Activated CD8-positive, alpha-beta T cell treated with anti-CD3 and anti-CD28 coated beads for 36 hours (primary cell): ENCODE data around the gene SERPINA4. TPM values are rescaled to one million over a fixed set of nuclear protein-coding genes. Genes with fewer than 3 reads are reported as not detected.

Experiments
- ATAC-seq: fragments of 200-7000 bp; cut with Tn5 transposase; one replicate; pipeline ENCODE4 v1.10.0; 2021; ENCODE audit warnings: mild to moderate bottlenecking, moderate library complexity
- CTCF ChIA-PET: fragments of 350-600 bp; sonication (Branson Sonifier 250); formaldehyde crosslinking; loops from one replicate; lab custom pipeline; 2021; ENCODE audit warnings: antibody characterized with exemption; lab: Charles Lee
- POLR2A ChIA-PET: fragments of 350-600 bp; sonication (Branson Sonifier 250); formaldehyde crosslinking; loops from one replicate; lab custom pipeline; 2021; ENCODE audit warnings: antibody characterized with exemption; lab: Charles Lee
- DNase-seq: peaks from one replicate; pipeline ENCODE4 v3.0.0-alpha.2; 2020
- H3K27ac Mint-ChIP-seq: one replicate; pipeline ENCODE4 v1.8.0; 2021; ENCODE audit warnings: mild to moderate bottlenecking, mixed read lengths
- H3K27me3 Mint-ChIP-seq: one replicate; pipeline ENCODE4 v1.8.0; 2021; ENCODE audit warnings: mixed read lengths
- H3K36me3 Mint-ChIP-seq: one replicate; pipeline ENCODE4 v1.8.0; 2021; ENCODE audit warnings: low read depth, mixed read lengths
- H3K4me1 Mint-ChIP-seq: one replicate; pipeline ENCODE4 v1.8.0; 2021; ENCODE audit warnings: low read depth, mixed read lengths
- H3K4me3 Mint-ChIP-seq: one replicate; pipeline ENCODE4 v1.8.0; 2021; ENCODE audit warnings: mild to moderate bottlenecking, moderate library complexity, mixed read lengths
- H3K9me3 Mint-ChIP-seq: one replicate; pipeline ENCODE4 v1.8.0; 2021; ENCODE audit warnings: mixed read lengths
- CTCF ChIP-seq: fragments of 200-600 bp; IDR thresholded peaks from one replicate; pipeline ENCODE4 v1.8.0; 2022; ENCODE audit warnings: antibody characterized with exemption, mild to moderate bottlenecking
- intact Hi-C: fragments of 100-400 bp; cut with micrococcal nuclease; formaldehyde crosslinking; loops from one replicate; pipeline ENCODE4 v1.10.0; 2022
- total RNA-seq, 2 experiments: library from RNA; stranded (reverse); gene quantifications; one replicate each; pipeline ENCODE4 v1.2.3, GENCODE V29; 2021

SERPINA4 gene
- total RNA-seq, 2 experiments from 2014 or later, result not detected

DNA sequence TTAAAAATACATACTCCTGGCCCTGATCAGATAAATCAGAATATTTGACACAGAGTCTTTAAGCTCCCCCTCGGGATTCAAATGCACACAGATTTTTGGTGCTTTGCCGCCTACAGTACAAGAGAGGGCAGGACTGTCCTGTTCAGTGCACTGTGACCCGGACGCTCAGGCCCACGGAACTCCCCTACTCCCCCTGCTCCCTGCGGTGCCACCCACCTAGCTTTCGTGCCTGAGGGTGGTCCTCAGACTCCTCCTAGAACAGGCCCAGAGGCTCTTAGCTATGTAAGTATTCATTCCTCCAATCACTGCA lies 37.2 kb downstream of the SERPINA4 start:
- Mint-ChIP-seq H3K4me3 (no peak overlapping the region), H3K27me3 (peaks cover 3% of the 10 kb centered on the region), H3K27ac (no peak overlapping the region), H3K36me3 (no peaks in the 10 kb centered on the region), H3K4me1 (no peaks in the 10 kb centered on the region), H3K9me3 (no peaks in the 10 kb centered on the region)
- intact Hi-C loops, result no loop called here
- DNase-seq, result no peak
- no peak for TF ChIP-seq CTCF
- ATAC-seq, result no peak
- ChIA-PET POLR2A (interaction anchor here (1.0 kb wide), 1 partner anchor 13 kb away, joined by 3 read pairs; no protein-coding TSS in a partner anchor), CTCF (no interaction called here)

DNA sequence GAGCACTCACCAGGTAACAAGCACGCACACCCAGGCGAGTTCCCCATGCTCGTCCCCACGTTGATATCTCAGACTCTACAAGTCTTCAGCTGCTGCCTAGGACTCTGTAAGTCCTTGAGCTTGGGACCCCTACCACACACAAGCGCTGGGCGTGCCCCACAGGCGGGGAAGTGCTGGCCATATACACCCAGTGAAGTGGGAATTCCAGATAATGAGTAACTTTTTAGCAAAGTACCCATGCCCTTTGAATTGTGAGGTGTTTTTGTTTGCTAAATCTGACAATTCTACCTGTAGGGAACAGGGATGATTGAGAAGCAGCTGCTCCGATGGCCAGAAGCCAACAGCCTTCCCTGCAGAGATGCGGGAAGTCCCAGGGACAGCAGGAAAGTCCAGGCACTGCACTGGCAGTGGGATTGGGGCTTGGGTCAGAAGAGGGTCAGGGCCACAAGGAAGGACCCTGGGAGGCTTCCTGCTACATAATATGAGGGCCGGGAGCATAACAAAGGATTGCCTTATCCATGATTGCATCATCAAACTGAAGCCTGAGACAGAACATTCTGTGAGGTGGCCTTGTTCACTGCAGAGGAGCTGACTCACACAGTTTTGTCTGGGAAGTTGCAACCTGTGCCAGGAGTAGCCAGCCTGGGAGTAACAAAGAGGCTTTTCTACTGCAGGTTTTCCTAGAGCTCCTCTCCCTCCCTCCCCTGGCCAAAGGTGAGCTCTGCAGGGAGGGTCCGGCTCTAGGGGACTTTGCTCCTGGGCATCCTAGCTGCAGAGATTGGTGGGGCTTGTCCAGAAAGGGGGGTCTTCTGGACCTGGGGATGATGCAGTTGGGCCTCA lies 37.8 kb downstream of the SERPINA4 start:
- POLR2A ChIA-PET, result interaction anchor here (1.0 kb wide), 1 partner anchor 13 kb away, joined by 3 read pairs; no protein-coding TSS in a partner anchor
- Mint-ChIP-seq H3K4me3 (no peak overlapping the region), H3K27ac (no peak overlapping the region), H3K27me3 (peaks cover 3% of the 10 kb centered on the region), H3K9me3 (no peaks in the 10 kb centered on the region), H3K4me1 (no peaks in the 10 kb centered on the region), H3K36me3 (no peaks in the 10 kb centered on the region)
- no peak for ATAC-seq
- intact Hi-C loops, result no loop called here
- TF ChIP-seq CTCF, result no peak
- DNase-seq, result no peak
- CTCF ChIA-PET, result interaction anchor here (0.7 kb wide), 1 partner anchor 50 kb away, joined by 3 read pairs; no protein-coding TSS in a partner anchor

GRCh38 chr14:94599656-94600004 lies 38.4 kb downstream of the SERPINA4 start:
- ChIA-PET POLR2A (no interaction called here), CTCF (no interaction called here)
- ATAC-seq, result no peak

GRCh38 chr14:94600148-94600545 lies 38.9 kb downstream of the SERPINA4 start:
- H3K27me3 Mint-ChIP-seq, result peaks cover 3% of the 10 kb centered on the region
- TF ChIP-seq CTCF, result no peak
- intact Hi-C loops, result no loop called here
- H3K36me3 Mint-ChIP-seq, result no peaks in the 10 kb centered on the region
- ATAC-seq, result no peak
- ChIA-PET CTCF (no interaction called here), POLR2A (no interaction called here)
- H3K27ac Mint-ChIP-seq, result no peak overlapping the region
- H3K4me3 Mint-ChIP-seq, result no peak overlapping the region
- H3K4me1 Mint-ChIP-seq, result no peaks in the 10 kb centered on the region
- no peaks in the 10 kb centered on the region for H3K9me3 Mint-ChIP-seq
- DNase-seq, result no peak

More at GRCh38 chr14:94599656-94600004, 38.4 kb downstream of the SERPINA4 start:
- Mint-ChIP-seq H3K27ac (no peak overlapping the region), H3K4me3 (no peak overlapping the region), H3K27me3 (peaks cover 3% of the 10 kb centered on the region), H3K4me1 (no peaks in the 10 kb centered on the region), H3K9me3 (no peaks in the 10 kb centered on the region), H3K36me3 (no peaks in the 10 kb centered on the region)
- DNase-seq, result no peak
- intact Hi-C loops, result no loop called here
- no peak for TF ChIP-seq CTCF

GRCh38 chr14:94601884-94602391 lies 40.7 kb downstream of the SERPINA4 start:
- TF ChIP-seq CTCF, result no peak
- Mint-ChIP-seq H3K36me3 (no peaks in the 10 kb centered on the region), H3K4me1 (no peaks in the 10 kb centered on the region), H3K27ac (no peak overlapping the region), H3K9me3 (no peaks in the 10 kb centered on the region), H3K4me3 (no peak overlapping the region), H3K27me3 (peaks cover 3% of the 10 kb centered on the region)
- POLR2A ChIA-PET, result no interaction called here
- ATAC-seq, result no peak
- CTCF ChIA-PET, result interaction anchor here (1.3 kb wide), 1 partner anchor 20 kb away, joined by 3 read pairs; no protein-coding TSS in a partner anchor
- intact Hi-C loops, result no loop called here
- no peak for DNase-seq
